ENCODE measurements around the gene C12orf75.

The C12orf75 gene

DNA sequence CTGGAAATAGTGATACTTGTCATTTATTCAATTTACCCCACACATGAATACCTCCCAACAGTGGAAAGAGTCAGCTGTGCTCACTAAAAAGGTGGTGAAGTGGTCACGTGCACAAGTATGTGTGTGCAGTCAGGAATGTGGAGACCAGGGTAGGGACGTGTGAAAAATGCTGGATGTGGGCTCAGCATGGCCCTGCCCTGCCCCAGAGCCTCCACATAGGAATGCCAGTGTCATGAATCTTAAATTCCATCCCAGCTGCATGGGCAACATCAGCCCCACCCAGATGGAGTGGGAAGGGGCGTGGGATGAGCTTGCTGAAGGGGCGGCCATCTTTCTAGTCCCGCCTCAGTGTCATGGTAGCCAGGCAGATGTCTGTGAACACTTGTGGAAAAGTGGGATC lies 87.7 kb downstream of the C12orf75 start:
- no peak for DNase-seq (ENCODE audit: low read depth in 2 of 2)

DNA sequence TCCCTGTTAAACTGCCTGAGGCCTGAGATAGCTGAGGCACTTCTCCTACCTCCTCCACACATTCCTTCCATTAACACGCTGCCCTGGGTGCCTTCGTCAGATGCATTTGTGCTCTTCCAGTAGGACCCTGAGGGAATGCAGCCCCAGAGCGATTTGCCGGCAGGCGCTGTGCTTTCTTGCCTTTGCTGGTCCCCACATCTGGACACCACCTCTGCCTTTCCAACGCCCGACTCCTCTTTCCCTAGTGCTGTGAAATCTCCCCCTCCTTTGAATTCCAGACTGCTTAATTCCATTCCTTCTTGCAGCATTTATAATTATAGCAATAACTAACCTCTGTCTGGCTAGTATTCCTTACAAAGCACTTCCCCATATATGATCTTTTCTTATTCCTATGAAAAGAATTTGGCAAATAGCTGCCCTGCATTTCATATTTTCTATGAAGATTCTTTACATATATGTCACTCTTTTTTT lies 88.4 kb downstream of the C12orf75 start:
- no peak for DNase-seq (ENCODE audit: low read depth in 2 of 2)

GRCh38 chr12:105419606-105420005 lies 89.1 kb downstream of the C12orf75 start:
- no peak for DNase-seq (ENCODE audit: low read depth in 2 of 2)

DNA sequence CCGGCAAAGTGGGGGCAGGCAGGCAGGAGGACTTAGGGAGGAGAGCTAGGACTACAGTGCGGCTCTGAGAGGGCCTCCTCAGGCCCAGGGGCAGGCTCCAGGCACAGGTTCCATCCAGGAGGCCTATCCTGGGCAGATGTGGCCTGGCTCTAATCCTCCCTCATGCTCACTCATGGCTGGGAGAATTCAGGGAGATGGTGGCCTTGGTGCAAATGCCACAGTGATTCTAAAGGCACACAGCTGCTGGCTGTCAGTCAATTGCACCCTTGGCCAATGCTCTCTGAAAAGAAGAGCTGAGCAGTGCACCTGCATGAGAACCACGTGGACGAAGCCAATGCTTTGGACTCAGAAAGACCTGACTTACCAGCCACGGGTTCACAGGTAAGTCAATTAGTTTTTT lies 89.6 kb downstream of the C12orf75 start:
- DNase-seq (ENCODE audit: low read depth in 2 of 2): no peak

- DNase-seq (ENCODE audit: low read depth in 2 of 2): peak; percentile 55
These were observed 90.3 kb downstream of the C12orf75 start for GRCh38 chr12:105420659-105421240.

All from stimulated activated CD4-positive, alpha-beta T cell treated with anti-CD3 and anti-CD28 coated beads, Interleukin-4, amount 100 ng/mL, for 48 hours (primary cell).